Prostate gland (tissue), 2 donors: ENCODE results near the gene CFAP97D1. TPM values are rescaled to one million over a fixed set of nuclear protein-coding genes. Genes with fewer than 3 reads are reported as not detected.

ENCODE experiments used
- DNase-seq: peaks from one replicate; pipeline ENCODE4 v3.0.0-alpha.2; 2019; ENCODE audit warnings: low spot score
- H3K27ac ChIP-seq, 2 donors: fragments of 200-600 bp; sonication (generic); 2 replicates each; pipeline ENCODE4 v1.5.1; 2017 to 2019
- H3K27me3 ChIP-seq: fragments of 200-600 bp; sonication (generic); replicated peaks from 2 replicates; pipeline ENCODE4 v1.5.1; 2019; ENCODE audit not compliant: insufficient read depth
- H3K36me3 ChIP-seq, 2 donors: fragments of 200-600 bp; sonication (generic); 1 replicate in 1 of 2; 2 replicates in 1 of 2; pipeline versions ENCODE4 v1.5.1 to v1.8.1; 2017 to 2019
- H3K4me1 ChIP-seq: fragments of 200-600 bp; sonication (generic); replicated peaks from 2 replicates; pipeline ENCODE4 v1.5.1; 2019
- H3K4me3 ChIP-seq, 2 donors: fragments of 200-600 bp; sonication (generic); 2 replicates each; pipeline ENCODE4 v1.5.1; 2017 to 2019
- H3K9me3 ChIP-seq: fragments of 200-600 bp; sonication (generic); 2 replicates; pipeline ENCODE4 v1.5.1; 2017
- POLR2A ChIP-seq: fragments of 450-650 bp; IDR thresholded peaks from one replicate; pipeline ENCODE4 v1.6.1; 2016; ENCODE audit warnings: antibody characterized with exemption, mild to moderate bottlenecking
- POLR2AphosphoS5 ChIP-seq: sonication (generic); formaldehyde crosslinking; IDR thresholded peaks from one replicate; pipeline ENCODE4 v1.6.1; 2017; ENCODE audit warnings: antibody characterized with exemption
- WGBS: methylation state at CpG from one replicate; pipeline ENCODE4 v1.1.5; 2018; 5-methylcytosine and 5-hydroxymethylcytosine counted together
- intact Hi-C: fragments of 100-400 bp; cut with DNase I; formaldehyde crosslinking; loops from one replicate; pipeline ENCODE4 v1.14.2; 2022
- total RNA-seq, 2 donors: library from RNA; depleted of rRNA; stranded (reverse); fragments of >200 nt; gene quantifications; one replicate each; pipeline ENCODE4 v1.1.0, GENCODE V29; 2016
- TF ChIP-seq, protein P1 (sequence below), 4 experiments: fragments of 200-600 bp in 2 of 4; fragments of 450-650 bp in 2 of 4; sonication (generic) in 2 of 4; IDR thresholded peaks; 1 replicate in 3 of 4; 2 replicates in 1 of 4; pipeline ENCODE4 v1.5.1; 2016 to 2019; ENCODE audit warnings: antibody characterized with exemption in 4 of 4, mild to moderate bottlenecking in 2 of 4, moderate library complexity in 2 of 4

The CFAP97D1 gene
- total RNA-seq, 2 donors from 2014 or later, result 1.1 TPM; not detected in 1

DNA sequence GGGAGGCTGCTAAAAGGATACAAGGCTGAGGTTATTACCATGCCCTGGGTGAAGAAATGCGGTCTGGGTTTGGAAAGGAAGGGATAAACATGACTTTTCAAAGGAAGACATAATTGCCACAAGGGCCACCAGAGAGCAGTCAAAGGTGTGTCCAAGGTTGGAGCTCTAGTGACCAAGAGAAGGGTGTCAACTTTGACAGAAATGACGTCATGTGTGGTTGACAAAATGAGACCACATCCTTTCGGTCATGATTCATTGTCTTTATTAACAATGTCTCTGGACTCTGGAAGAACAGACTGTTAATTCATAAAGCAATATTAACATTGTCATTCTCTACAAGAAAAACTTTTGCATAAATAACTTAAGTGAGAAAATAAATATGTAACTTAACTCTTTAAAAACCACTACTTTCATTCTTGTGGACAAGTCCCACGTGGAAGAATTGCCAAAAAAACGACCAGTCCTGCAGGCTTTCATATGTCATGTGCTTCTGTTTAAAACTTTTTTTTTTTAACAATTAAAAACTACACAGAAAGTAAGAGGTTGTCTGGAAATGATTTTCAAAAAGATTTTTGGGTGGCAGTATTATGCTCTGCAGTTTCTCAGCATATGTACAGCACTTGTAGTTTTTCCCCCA is 26.6 kb upstream of the CFAP97D1 start:
- peaks cover 6% of the 10 kb centered on the region for H3K27me3 ChIP-seq
- TF ChIP-seq POLR2AphosphoS5 (no peak), POLR2A (no peak)
- intact Hi-C loops, result loop anchor here (10.0 kb wide), 1 partner anchor 179 kb away; no protein-coding TSS in a partner anchor

DNA sequence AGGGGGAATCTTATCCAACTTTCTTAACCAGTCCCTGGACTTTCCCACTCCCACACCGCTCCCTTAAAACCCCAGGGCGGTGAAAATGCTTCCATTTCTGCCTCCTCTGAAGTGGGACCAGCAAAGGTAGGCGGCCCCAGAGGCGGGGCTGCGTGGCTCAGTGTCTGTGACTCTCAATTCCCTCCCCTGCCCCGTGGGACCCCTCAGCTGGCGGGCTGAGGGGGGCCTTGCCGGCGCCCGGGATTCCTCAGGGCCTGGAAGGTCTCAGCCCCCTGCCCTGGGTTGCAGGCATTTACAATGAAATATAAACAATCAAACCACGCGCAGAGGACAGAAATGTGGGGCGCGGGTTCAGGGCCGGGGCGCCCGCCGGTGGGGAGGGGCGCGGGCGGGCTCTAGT is 25.3 kb upstream of the CFAP97D1 start:
- no peak for TF ChIP-seq POLR2A
- TF ChIP-seq, protein P1, sequence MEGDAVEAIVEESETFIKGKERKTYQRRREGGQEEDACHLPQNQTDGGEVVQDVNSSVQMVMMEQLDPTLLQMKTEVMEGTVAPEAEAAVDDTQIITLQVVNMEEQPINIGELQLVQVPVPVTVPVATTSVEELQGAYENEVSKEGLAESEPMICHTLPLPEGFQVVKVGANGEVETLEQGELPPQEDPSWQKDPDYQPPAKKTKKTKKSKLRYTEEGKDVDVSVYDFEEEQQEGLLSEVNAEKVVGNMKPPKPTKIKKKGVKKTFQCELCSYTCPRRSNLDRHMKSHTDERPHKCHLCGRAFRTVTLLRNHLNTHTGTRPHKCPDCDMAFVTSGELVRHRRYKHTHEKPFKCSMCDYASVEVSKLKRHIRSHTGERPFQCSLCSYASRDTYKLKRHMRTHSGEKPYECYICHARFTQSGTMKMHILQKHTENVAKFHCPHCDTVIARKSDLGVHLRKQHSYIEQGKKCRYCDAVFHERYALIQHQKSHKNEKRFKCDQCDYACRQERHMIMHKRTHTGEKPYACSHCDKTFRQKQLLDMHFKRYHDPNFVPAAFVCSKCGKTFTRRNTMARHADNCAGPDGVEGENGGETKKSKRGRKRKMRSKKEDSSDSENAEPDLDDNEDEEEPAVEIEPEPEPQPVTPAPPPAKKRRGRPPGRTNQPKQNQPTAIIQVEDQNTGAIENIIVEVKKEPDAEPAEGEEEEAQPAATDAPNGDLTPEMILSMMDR (IDR thresholded peaks at IDR 0.05), result no peak
- no peak for TF ChIP-seq POLR2AphosphoS5
- no peak overlapping the region for H3K27ac ChIP-seq
- DNase-seq, result no peak
- H3K27me3 ChIP-seq, result peaks cover 6% of the 10 kb centered on the region
- WGBS, result 30% methylated on average over 21 of the region's 21 CpGs
- H3K36me3 ChIP-seq, result no peaks in the 10 kb centered on the region
- intact Hi-C loops, result loop anchor here (10.0 kb wide), 1 partner anchor 180 kb away; no protein-coding TSS in a partner anchor
- no peaks in the 10 kb centered on the region for H3K4me1 ChIP-seq
- no peaks in the 10 kb centered on the region for H3K9me3 ChIP-seq
- no peak overlapping the region for H3K4me3 ChIP-seq

More for the DNA sequence above, 26.6 kb upstream of the CFAP97D1 start:
- Histone ChIP-seq H3K4me3 (no peak overlapping the region), H3K27ac (no peak overlapping the region), H3K4me1 (no peaks in the 10 kb centered on the region), H3K36me3 (no peaks in the 10 kb centered on the region), H3K9me3 (no peaks in the 10 kb centered on the region)
- WGBS, result 73% methylated on average over 5 of the region's 5 CpGs
- DNase-seq, result no peak

DNA sequence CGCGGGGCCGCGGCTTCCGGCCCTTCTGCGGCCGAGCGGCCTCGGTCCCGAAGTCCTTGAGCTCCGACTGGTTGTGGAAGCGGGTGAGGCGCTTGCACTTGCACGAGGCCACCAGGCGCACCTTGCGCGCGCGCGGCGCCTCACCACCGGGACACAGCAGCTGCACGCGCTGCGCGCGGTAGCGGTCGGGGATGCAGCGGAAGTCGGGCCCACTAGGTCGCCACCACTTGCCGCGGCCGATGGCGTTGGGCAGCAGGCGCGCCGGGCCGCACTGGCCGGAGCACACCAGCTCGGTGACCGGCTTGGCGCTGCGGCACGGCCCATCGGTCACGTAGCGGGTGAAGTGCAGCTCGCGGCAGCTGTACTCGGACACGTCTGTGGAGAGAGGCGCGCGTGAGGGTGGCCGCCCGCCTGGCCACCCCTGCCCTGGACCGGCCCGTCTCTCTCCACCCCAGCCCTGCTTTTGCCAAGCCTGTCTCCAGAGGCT is 24.8 kb upstream of the CFAP97D1 start:
- Histone ChIP-seq H3K36me3 (no peaks in the 10 kb centered on the region), H3K27me3 (peaks cover 6% of the 10 kb centered on the region), H3K27ac (no peak overlapping the region), H3K4me3 (no peak overlapping the region), H3K4me1 (no peaks in the 10 kb centered on the region), H3K9me3 (no peaks in the 10 kb centered on the region)
- no peak for DNase-seq
- intact Hi-C loops, result loop anchor here (10.0 kb wide), 1 partner anchor 181 kb away; no protein-coding TSS in a partner anchor
- TF ChIP-seq POLR2AphosphoS5, result no peak
- TF ChIP-seq, protein P1 (IDR thresholded peaks at IDR 0.05), result no peak
- no peak for TF ChIP-seq POLR2A
- 5% methylated on average over 53 of the region's 60 CpGs for WGBS

DNA sequence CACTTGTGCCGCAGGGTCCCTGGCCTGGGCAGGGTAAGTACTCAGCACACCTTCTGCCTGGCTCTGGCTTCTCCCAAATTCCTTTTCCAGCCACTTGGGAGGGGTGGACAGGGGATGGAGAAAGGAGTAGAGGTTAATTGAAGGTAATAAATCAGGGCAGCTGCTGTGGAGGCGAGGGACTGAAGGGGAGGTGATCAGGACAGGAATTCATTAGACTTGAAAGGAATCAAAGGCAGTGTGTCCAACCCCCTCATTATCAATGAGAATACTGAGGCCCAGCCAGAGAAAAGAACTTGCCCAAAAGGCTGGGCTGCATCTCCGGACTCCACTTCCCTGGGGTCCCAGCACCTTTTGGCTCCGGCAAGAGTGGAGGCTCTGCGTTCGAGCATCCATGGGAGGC is 24.0 kb upstream of the CFAP97D1 start:
- 94% methylated on average over 6 of the region's 6 CpGs for WGBS
- H3K27me3 ChIP-seq, result peaks cover 6% of the 10 kb centered on the region
- H3K4me3 ChIP-seq, result no peak overlapping the region
- no peak overlapping the region for H3K27ac ChIP-seq
- TF ChIP-seq, protein P1 (IDR thresholded peaks at IDR 0.05), result no peak
- no peak for TF ChIP-seq POLR2AphosphoS5
- TF ChIP-seq POLR2A, result no peak
- no peaks in the 10 kb centered on the region for H3K9me3 ChIP-seq
- intact Hi-C loops, result loop anchor here (10.0 kb wide), 1 partner anchor 181 kb away; no protein-coding TSS in a partner anchor
- no peak for DNase-seq
- no peaks in the 10 kb centered on the region for H3K4me1 ChIP-seq
- no peaks in the 10 kb centered on the region for H3K36me3 ChIP-seq

DNA sequence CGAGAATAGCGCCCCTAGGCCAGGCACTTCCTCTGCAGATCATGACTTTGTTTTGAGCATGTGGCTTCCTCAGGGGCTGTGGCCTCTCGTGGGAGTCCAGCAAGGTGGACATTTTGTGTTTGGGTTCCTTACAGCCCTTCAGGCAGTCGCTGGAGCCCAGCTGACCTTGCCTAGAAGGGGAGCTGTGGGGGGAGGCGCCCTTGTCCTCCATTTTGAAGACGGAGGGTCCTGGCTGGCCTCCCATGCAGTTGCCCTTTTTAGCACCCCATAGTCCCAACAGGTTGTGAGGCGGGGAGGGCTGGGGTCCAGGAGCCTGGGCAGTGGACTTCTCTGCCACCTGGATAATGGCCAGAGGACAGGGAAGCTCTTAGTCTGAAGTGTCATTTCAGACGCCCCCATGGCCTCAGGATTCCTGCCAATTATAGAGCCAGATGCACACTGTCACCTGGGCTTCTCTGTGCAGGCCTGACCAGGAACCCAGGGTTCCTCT is 23.0 kb upstream of the CFAP97D1 start:
- Histone ChIP-seq H3K27me3 (peaks cover 6% of the 10 kb centered on the region), H3K36me3 (no peaks in the 10 kb centered on the region), H3K4me3 (no peak overlapping the region), H3K27ac (no peak overlapping the region), H3K9me3 (no peaks in the 10 kb centered on the region), H3K4me1 (no peaks in the 10 kb centered on the region)
- TF ChIP-seq, protein P1 (IDR thresholded peaks at IDR 0.05), result no peak
- TF ChIP-seq POLR2AphosphoS5, result no peak
- TF ChIP-seq POLR2A, result no peak
- WGBS, result 93% methylated on average over 8 of the region's 8 CpGs
- intact Hi-C loops, result loop anchor here (10.0 kb wide), 1 partner anchor 182 kb away; no protein-coding TSS in a partner anchor
- DNase-seq, result no peak
